ENCODE data around the gene KCNJ4. TPM values are rescaled to one million over a fixed set of nuclear protein-coding genes. Genes with fewer than 3 reads are reported as not detected.

Gene KCNJ4
- total and polyA plus RNA-seq, 8 donors, result not detected

- 50 to 54% methylated on average over 9 of the region's 9 CpGs for WGBS, 2 donors
These were observed 8.9 kb downstream of the KCNJ4 start for GRCh38 chr22:38446018-38446601.

GRCh38 chr22:38444783-38445182 lies 10.2 kb downstream of the KCNJ4 start:
- FAIRE-seq, result no peak
- ATAC-seq, result no peak
- no peak for DNase-seq
- H3K27me3 ChIP-seq, result no peaks in the 10 kb centered on the region
- no peak overlapping the region for H3K4me3 ChIP-seq
- no peaks in the 10 kb centered on the region for H3K4me1 ChIP-seq
- intact Hi-C loops (cut with DNase I), result no loop called here
- no peaks in the 10 kb centered on the region for H3K36me3 ChIP-seq
- 87 to 90% methylated on average over 10 of the region's 10 CpGs for WGBS, 2 donors
- no peak overlapping the region for H3K27ac ChIP-seq
- TF ChIP-seq CTCF (IDR thresholded peaks at IDR 0.05), result no peak
- H3K9me3 ChIP-seq, result no peaks in the 10 kb centered on the region

More at GRCh38 chr22:38446018-38446601, 8.9 kb downstream of the KCNJ4 start:
- Histone ChIP-seq H3K36me3 (no peaks in the 10 kb centered on the region), H3K9me3 (no peaks in the 10 kb centered on the region), H3K4me3 (no peak overlapping the region), H3K4me1 (no peaks in the 10 kb centered on the region), H3K27me3 (no peaks in the 10 kb centered on the region), H3K27ac (no peak overlapping the region)
- intact Hi-C loops (cut with DNase I), result no loop called here
- no peak for TF ChIP-seq CTCF (IDR thresholded peaks at IDR 0.05)
- FAIRE-seq, result no peak
- no peak for ATAC-seq
- DNase-seq, result no peak

- H3K36me3 ChIP-seq, result no peaks in the 10 kb centered on the region
- H3K4me1 ChIP-seq, result no peaks in the 10 kb centered on the region
- H3K27ac ChIP-seq, result no peak overlapping the region
- FAIRE-seq, result no peak
- no peak overlapping the region for H3K4me3 ChIP-seq
- H3K27me3 ChIP-seq, result no peaks in the 10 kb centered on the region
- ATAC-seq, result no peak
- 48 to 49% methylated on average over 21 of the region's 21 CpGs for WGBS, 2 donors
- no peak for TF ChIP-seq CTCF (IDR thresholded peaks at IDR 0.05)
- intact Hi-C loops (cut with DNase I), result no loop called here
- no peak for DNase-seq
- H3K9me3 ChIP-seq, result no peaks in the 10 kb centered on the region
These were observed 11.1 kb downstream of the KCNJ4 start for GRCh38 chr22:38443628-38444521.

- DNase-seq (no peak), ATAC-seq (no peak), FAIRE-seq (no peak)
- Histone ChIP-seq H3K27ac (no peak overlapping the region), H3K4me1 (no peaks in the 10 kb centered on the region), H3K27me3 (no peaks in the 10 kb centered on the region), H3K9me3 (no peaks in the 10 kb centered on the region), H3K4me3 (no peak overlapping the region), H3K36me3 (no peaks in the 10 kb centered on the region)
- 56 to 62% methylated on average over 13 of the region's 13 CpGs for WGBS, 2 donors
- intact Hi-C loops (cut with DNase I), result no loop called here
- TF ChIP-seq CTCF (IDR thresholded peaks at IDR 0.05), result no peak
These were observed 11.9 kb downstream of the KCNJ4 start for GRCh38 chr22:38442967-38443627.

All from pancreas (tissue), 10 donors.